GM11168 (cell line): ENCODE data around the gene SLC12A3.

Source experiments
- in situ Hi-C: fragments of 300-500 bp; cut with MboI; formaldehyde crosslinking; loops from one replicate; pipeline ENCODE4 v1.12.0; 2022; ENCODE audit warnings: low sequenced_read_pairs; ENCODE audit not compliant: unreplicated experiment

SLC12A3 gene, protein sequence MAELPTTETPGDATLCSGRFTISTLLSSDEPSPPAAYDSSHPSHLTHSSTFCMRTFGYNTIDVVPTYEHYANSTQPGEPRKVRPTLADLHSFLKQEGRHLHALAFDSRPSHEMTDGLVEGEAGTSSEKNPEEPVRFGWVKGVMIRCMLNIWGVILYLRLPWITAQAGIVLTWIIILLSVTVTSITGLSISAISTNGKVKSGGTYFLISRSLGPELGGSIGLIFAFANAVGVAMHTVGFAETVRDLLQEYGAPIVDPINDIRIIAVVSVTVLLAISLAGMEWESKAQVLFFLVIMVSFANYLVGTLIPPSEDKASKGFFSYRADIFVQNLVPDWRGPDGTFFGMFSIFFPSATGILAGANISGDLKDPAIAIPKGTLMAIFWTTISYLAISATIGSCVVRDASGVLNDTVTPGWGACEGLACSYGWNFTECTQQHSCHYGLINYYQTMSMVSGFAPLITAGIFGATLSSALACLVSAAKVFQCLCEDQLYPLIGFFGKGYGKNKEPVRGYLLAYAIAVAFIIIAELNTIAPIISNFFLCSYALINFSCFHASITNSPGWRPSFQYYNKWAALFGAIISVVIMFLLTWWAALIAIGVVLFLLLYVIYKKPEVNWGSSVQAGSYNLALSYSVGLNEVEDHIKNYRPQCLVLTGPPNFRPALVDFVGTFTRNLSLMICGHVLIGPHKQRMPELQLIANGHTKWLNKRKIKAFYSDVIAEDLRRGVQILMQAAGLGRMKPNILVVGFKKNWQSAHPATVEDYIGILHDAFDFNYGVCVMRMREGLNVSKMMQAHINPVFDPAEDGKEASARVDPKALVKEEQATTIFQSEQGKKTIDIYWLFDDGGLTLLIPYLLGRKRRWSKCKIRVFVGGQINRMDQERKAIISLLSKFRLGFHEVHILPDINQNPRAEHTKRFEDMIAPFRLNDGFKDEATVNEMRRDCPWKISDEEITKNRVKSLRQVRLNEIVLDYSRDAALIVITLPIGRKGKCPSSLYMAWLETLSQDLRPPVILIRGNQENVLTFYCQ

GRCh38 chr16:56864960-56865359 lies at the start of gene SLC12A3:
TSS of gene SLC12A3 (plus strand) at chr16:56865207. CDS start at chr16:56865236, 29 bp downstream.
- in situ Hi-C loops = loop anchor here (5.0 to 10.0 kb wide), 2 partner anchors 87 to 180 kb away; no protein-coding TSS in a partner anchor

- in situ Hi-C loops = no loop called here
Measured at GRCh38 chr16:56815721-56816120, 49.3 kb upstream of the SLC12A3 start.

- in situ Hi-C loops = no loop called here
Measured at GRCh38 chr16:56817056-56817455, 48.0 kb upstream of the SLC12A3 start.

- in situ Hi-C loops = no loop called here
Measured at GRCh38 chr16:56817938-56818337, 47.1 kb upstream of the SLC12A3 start.

DNA sequence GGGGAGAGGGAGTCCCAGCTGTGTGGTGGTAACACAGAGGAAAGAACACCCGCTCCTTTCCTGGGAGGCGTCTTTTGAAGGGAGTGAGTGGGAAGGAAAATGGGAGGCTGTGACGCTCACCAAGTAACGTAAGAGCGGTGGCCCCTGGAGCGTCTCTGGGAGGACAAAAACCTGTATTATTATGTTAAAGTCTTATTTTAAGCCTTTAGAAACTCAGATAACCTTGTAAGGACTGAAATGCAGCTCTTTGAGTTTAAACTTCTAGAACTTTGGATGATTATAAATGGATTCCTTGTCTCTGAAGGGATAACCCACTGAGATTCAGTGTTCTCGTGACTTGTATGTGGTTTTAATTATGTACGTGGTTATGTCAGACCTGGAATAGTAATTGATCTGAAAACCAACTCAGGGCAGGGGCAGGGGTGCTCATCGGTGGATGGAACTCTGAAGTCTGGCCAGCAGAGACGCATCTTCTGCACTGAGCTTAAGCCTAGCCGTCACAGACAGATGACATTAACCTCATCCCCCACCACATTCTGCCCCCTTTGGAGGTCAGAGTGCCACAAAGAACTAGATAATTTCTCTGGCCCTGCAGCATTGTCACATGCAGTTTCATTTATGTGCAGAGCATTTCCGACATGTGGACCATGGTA lies 41.8 kb upstream of the SLC12A3 start:
- in situ Hi-C loops = no loop called here

GRCh38 chr16:56824331-56824730 lies 40.7 kb upstream of the SLC12A3 start:
- in situ Hi-C loops = no loop called here

DNA sequence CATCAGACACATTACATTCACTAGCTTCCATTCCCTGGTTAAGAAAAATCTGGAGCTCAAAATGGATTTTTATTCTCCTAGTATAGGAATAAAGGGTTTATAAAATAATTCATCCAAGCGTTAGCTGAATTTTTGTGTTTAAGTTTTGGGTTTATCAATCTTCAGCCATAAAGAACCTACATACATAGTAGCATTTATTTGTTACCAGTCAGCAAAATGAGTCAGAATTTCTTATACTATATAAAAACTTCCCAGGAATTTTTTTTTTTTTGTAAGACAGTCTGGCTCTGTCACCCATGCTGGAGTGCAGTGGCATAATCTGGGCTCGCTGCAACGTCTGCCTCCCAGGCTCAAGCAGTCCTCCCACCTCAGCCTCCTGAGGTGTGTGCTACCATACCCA lies 40.2 kb upstream of the SLC12A3 start:
- in situ Hi-C loops = no loop called here

DNA sequence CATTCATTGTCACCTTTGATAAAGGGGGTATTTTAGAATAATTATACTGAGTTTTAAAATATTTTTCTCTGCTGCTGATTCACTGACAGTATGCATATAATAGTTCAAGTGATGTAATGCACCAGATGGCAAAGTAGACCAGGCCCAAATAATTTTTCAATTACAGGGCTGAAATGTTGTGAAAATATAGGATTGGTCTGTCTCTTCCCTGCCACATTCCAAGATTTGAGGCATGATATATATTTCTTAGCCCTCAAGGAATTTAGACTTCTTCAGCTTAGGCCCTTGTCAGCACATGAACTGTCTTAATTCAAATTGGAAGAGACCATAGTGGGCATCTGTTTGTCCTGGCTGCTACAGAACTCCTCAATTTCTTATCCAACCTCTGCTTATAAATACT lies 39.2 kb upstream of the SLC12A3 start:
- in situ Hi-C loops = no loop called here

- in situ Hi-C loops = no loop called here
Measured at GRCh38 chr16:56828647-56829046, 36.4 kb upstream of the SLC12A3 start.

DNA sequence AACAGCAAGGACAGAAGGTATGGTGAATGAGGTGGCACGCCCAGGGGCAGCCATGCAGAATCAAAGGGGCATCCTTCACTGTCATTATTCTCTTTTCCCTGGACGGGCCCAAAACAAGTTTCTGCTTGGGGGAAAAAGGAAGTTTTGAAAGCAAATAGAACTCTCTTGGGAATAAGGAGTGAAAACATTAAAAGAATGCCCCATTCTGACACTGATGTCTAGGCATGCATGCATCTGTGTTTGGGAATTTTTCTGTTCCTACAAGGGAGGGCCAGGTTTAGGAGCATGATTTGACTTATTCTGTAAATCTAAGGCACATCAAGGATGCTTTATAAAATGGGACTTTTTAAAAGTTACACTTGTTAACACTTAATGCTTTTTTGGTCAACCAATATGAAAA lies 34.3 kb upstream of the SLC12A3 start:
- in situ Hi-C loops = no loop called here

- in situ Hi-C loops = no loop called here
Measured at GRCh38 chr16:56832768-56833167, 32.2 kb upstream of the SLC12A3 start.

DNA sequence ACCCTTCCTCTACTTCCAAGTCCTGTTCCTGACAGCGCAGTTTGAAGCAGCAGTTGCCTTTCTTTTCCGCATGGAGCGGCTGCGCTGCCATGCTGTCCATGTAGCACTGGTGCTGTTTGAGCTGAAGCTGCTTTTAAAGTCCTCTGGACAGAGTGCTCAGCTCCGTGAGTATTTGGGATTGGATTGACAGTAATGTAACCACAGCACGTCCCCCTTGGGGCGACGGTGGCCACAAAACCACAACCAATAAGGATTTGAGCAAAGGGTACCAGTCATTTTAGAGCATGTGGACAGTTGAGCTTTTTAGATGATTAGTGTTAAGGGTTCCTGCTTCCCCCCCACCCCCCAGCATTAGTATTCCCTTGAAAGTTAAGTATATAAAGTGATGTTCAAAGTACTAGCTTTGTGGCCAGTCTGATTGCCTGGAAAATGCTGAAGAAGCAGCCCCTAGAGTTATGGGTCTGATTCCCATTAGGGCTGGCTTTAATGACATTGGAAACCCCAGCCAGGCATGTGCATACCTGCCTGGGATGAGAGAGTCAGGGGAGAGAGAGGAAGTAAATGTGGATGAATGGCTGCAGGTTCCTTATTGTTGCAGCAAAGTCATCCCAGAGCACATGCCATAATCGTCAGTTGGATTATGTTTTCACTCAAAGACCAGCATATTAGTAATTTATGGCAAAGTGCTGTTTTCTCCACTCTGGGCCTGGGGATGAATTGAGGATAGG lies 31.6 kb upstream of the SLC12A3 start:
- in situ Hi-C loops = no loop called here

- in situ Hi-C loops = no loop called here
Measured at GRCh38 chr16:56835320-56835719, 29.7 kb upstream of the SLC12A3 start.

DNA sequence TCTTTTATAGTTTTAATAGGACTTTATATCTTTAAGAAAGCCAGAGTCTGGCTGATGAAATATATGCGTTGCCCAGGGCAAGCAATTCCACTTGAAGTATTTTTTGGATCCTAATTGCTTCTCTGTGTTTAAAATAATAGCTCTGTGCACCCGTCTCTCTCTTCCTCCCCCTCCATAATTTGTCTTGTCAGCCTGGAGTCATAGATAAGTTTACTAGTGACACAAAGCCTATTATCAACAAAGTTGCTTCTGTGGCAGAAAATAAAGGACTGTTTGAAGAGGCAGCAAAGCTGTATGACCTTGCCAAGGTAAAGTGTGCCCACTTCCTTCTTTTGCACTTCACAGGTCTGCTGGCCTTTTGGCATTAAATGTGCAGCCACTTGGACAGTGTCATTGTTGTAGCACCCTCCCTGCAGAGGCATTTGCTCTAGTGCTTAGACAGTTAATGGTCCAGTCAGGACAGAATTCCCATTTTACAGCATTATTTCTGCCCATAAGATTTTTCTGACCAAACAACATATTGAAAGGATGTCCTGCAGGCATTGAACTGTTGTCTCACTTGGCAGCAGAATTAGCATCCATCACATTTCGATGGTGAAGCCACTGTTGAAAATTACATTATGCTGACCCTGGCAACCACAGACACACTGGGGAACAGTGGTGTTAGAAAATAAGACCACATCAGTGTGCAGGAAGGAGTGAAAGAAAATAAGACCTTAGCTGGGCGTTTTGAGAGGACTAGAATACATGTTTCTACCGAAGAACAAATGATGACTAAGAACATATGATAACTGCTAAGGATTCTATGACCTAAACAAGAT lies 28.4 kb upstream of the SLC12A3 start:
- in situ Hi-C loops = no loop called here

GRCh38 chr16:56838622-56839337 lies 26.2 kb upstream of the SLC12A3 start:
- in situ Hi-C loops = no loop called here

- in situ Hi-C loops = no loop called here
Measured at GRCh38 chr16:56841233-56841632, 23.8 kb upstream of the SLC12A3 start.

DNA sequence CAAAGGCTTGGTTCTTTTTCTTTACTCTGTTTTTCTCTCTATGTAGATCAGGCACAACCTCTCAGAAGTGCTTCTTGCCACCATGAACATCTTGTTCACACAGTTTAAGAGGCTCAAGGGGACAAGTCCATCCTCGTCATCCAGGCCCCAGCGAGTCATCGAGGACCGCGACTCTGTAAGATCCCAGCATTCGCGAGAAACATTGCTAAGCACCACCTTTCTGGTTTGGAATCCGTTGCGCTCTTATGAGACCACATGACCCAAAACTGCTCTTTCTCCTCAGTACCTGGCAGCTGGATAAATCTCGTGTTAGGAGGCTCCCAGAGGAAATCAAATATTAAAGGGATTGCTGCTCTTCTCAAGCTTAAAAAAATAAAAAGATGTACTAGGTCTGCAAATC lies 23.3 kb upstream of the SLC12A3 start:
- in situ Hi-C loops = no loop called here

GRCh38 chr16:56842133-56842532 lies 22.9 kb upstream of the SLC12A3 start:
- in situ Hi-C loops = no loop called here
